Fibroblast of the aortic adventitia (primary cell): Measurements from ENCODE around the gene SUCLG2. TPM values are rescaled to one million over a fixed set of nuclear protein-coding genes. Genes with fewer than 3 reads are reported as not detected.
"Not testable (repeated sequence)": the region's sequence is repeated elsewhere in the genome, so short reads cannot be mapped to it uniquely, and the experiment has no call there.

ENCODE experiments used
- DNase-seq: peaks from one replicate; pipeline ENCODE4 v3.0.0-alpha.2; 2010; ENCODE audit warnings: low read depth
- H3K4me3 ChIP-seq: 2 replicates; pipeline ENCODE4 v1.5.1; 2011; ENCODE audit warnings: low read depth, mild to moderate bottlenecking, control low read depth, low read length, moderate library complexity
- total RNA-seq: library from RNA; depleted of rRNA; stranded (reverse); fragments of >200 nt; gene quantifications from 2 replicates; pipeline ENCODE4 v1.2.3, GENCODE V29; 2012; ENCODE audit warnings: low replicate concordance
- TF ChIP-seq, protein P1 (sequence below): IDR thresholded peaks from 2 replicates; pipeline ENCODE4 v1.5.1; 2011; ENCODE audit warnings: mild to moderate bottlenecking, low read length, control low read depth, inconsistent platforms; ENCODE audit not compliant: insufficient read depth

SUCLG2 gene
- total RNA-seq, 1 donor: 73.9 TPM

GRCh38 chr3:67550541-67550940, 103.9 kb downstream of the SUCLG2 start:
- no peak overlapping the region for H3K4me3 ChIP-seq
- TF ChIP-seq, protein P1, sequence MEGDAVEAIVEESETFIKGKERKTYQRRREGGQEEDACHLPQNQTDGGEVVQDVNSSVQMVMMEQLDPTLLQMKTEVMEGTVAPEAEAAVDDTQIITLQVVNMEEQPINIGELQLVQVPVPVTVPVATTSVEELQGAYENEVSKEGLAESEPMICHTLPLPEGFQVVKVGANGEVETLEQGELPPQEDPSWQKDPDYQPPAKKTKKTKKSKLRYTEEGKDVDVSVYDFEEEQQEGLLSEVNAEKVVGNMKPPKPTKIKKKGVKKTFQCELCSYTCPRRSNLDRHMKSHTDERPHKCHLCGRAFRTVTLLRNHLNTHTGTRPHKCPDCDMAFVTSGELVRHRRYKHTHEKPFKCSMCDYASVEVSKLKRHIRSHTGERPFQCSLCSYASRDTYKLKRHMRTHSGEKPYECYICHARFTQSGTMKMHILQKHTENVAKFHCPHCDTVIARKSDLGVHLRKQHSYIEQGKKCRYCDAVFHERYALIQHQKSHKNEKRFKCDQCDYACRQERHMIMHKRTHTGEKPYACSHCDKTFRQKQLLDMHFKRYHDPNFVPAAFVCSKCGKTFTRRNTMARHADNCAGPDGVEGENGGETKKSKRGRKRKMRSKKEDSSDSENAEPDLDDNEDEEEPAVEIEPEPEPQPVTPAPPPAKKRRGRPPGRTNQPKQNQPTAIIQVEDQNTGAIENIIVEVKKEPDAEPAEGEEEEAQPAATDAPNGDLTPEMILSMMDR: no peak
- DNase-seq: no peak

GRCh38 chr3:67542502-67543250, 111.7 kb downstream of the SUCLG2 start:
- DNase-seq, H3K4me3 ChIP-seq: not testable (repeated sequence)

DNA sequence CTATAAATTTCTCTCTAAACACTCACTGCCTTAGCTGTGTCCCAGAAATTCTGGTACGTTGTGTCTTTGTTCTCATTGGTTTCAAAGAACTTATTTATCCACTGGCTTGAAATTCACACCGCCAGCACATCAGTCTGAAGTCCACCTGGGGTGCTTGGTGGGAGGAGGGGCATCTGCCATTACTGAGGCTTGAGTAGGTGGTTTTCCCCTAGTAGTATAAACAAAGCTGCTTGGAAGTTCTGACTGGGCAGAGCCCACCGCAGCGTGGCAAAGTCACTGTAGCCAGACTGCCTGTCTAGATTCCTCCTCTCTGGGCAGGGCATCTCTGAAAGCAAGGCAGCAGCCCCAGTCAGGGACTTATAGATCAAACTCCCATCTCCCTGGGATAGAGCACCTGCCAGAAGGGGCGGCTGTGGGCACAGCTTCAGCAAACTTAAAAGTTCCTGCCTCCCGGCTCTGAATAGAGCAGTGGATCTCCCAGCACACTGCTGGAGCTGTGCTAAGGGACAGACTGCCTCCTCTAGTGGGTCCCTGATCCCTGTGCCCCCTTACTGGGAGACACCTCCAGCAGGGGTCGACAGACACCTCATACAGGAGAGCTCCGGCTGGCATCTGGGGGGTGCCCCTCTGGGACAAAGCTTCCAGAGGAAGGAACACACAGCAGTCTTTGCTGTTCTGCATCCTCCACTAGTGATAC, 114.1 kb downstream of the SUCLG2 start:
- TF ChIP-seq, protein P1: no peak
- DNase-seq: no peak
- H3K4me3 ChIP-seq: no peak overlapping the region

GRCh38 chr3:67537203-67537602, 117.2 kb downstream of the SUCLG2 start:
- not testable (repeated sequence) for H3K4me3 ChIP-seq, DNase-seq

DNA sequence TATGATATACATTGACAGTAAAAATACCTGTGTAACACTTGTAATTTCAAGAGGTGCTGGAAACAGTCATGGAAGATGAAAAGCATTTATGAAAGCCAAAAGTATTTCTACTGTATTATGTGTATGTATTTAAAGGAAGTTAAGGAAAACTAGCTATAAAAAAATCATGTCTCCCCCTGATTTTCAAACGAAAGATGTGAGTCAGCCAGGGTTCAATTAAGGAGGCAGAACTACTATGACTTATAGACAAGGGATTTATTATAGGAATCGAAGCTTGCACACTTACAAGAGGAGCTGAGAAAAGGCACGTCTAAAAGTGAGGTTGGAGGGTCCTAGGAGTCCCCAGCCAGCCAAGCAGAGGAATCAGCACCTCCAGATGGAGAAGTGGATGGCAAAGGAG, 119.4 kb downstream of the SUCLG2 start:
- no peak for DNase-seq
- TF ChIP-seq, protein P1: no peak
- no peak overlapping the region for H3K4me3 ChIP-seq

DNA sequence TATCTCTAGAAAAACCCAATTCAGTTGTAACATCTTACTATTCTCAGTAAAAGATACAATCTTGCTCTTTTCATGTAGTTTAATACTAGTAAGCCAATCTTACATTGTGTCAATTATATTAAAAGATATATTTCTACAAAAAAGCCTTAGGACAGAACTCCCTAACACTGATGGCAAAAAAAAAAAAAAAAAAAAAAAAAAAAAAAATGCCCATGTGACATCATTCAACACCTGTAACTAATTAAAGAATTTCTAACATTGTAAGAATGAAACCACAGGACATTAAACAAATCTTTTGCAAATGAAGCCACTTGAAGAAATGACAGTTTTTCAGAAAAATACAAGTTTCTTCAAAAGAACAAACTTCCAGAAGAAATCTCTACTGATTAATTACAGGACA, 119.8 kb downstream of the SUCLG2 start:
- TF ChIP-seq, protein P1: no peak
- no peak for DNase-seq
- H3K4me3 ChIP-seq: no peak overlapping the region

DNA sequence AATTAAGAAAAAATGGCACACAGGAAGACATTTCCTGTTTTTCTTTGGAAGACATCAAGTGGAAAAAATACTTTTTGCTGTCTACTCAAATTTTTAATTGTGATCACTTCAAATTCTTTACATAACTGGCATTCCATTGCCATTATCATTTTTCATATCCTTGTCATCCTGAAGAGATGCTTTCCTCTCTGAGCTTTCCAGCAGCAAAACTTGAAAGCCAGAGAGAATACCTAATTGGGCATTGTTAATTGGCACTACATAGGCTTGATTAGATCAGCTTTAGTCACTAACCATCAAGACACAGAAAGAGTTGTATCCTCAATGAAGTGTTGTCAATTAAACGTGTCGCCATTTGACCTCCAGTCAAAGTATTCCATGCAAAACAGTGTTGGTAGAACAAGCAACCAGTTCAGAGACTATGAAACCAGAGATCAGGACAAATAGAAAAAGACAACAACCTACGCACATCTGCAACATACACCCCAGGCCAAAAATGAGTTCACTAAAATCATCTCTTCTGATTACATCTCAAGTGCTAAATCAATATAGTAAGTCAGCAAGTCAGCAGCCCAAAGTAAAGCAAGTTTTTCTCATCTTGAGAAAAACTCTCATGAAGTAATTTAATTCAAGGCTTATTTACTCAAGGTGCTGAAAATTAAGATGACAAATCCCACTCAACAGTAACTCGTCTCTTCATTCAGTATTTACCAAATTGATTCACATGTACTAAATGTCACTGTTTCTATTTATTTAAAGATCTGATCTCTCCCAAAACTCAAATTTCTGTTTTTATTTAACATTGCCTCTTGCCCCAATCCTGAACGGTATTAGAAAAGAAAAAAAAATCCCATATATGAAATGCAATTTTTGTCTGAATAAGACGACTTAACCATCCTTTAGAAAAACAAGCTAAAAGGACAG, 123.0 kb downstream of the SUCLG2 start:
- no peak overlapping the region for H3K4me3 ChIP-seq
- no peak for DNase-seq

More for the DNA sequence above, 123.0 kb downstream of the SUCLG2 start:
- TF ChIP-seq, protein P1: no peak
